Aorta (tissue), 5 donors: ENCODE data around the gene EFHB. TPM values are rescaled to one million over a fixed set of nuclear protein-coding genes. Genes with fewer than 3 reads are reported as not detected.
"Not testable (repeated sequence)": the region's sequence is repeated elsewhere in the genome, so short reads cannot be mapped to it uniquely, and the experiment has no call there.

Source experiments
- ATAC-seq: fragments of 200-7000 bp; cut with Tn5 transposase; one replicate; pipeline ENCODE4 v1.9.1; 2022; ENCODE audit warnings: moderate library complexity; ENCODE audit not compliant: low FRiP score
- DNase-seq, 2 donors: peaks; one replicate each; pipeline ENCODE4 v3.0.0-alpha.2; 2020
- H3K27ac ChIP-seq, 2 donors: one replicate each; pipeline ENCODE4 v1.5.1; 2013; ENCODE audit warnings: low read length in 2 of 2, mild to moderate bottlenecking in 2 of 2, moderate library complexity in 2 of 2, control low read depth in 1 of 2, inconsistent platforms in 1 of 2, low read depth in 1 of 2
- H3K27me3 ChIP-seq, 2 donors: one replicate each; pipeline ENCODE4 v1.6.1; 2013; ENCODE audit warnings: control low read depth in 1 of 2, low read length in 1 of 2, mild to moderate bottlenecking in 1 of 2, moderate library complexity in 1 of 2; ENCODE audit not compliant: insufficient read depth in 2 of 2, control insufficient read depth in 1 of 2
- H3K36me3 ChIP-seq, 2 donors: one replicate each; pipeline ENCODE4 v1.6.1; 2013; ENCODE audit warnings: control low read depth in 1 of 2, low read length in 1 of 2, mild to moderate bottlenecking in 1 of 2; ENCODE audit not compliant: insufficient read depth in 2 of 2, control insufficient read depth in 1 of 2
- H3K4me1 ChIP-seq, 2 donors: one replicate each; pipeline ENCODE4 v1.6.1; 2013; ENCODE audit warnings: low read length in 2 of 2, control low read depth in 1 of 2, mild to moderate bottlenecking in 1 of 2, moderate library complexity in 1 of 2; ENCODE audit not compliant: insufficient read depth in 2 of 2, control insufficient read depth in 1 of 2
- H3K4me3 ChIP-seq, 2 donors: one replicate each; pipeline ENCODE4 v1.5.1; 2013; ENCODE audit warnings: low read length in 2 of 2, control low read depth in 1 of 2, mild to moderate bottlenecking in 1 of 2
- H3K9me3 ChIP-seq: one replicate; pipeline ENCODE4 v1.6.1; 2013; ENCODE audit warnings: mild to moderate bottlenecking, low read length; ENCODE audit not compliant: control insufficient read depth
- WGBS, 2 donors: extraction: QIAGEN DNeasy Blood & Tissue Kit; methylation state at CpG; one replicate each; pipeline ENCODE4 v1.1.7; 2013; 5-methylcytosine and 5-hydroxymethylcytosine counted together
- intact Hi-C, 2 donors: fragments of 100-400 bp; cut with DNase I; formaldehyde crosslinking; loops; one replicate each; pipeline versions ENCODE4 v1.14.2 to v1.15.0; 2022
- polyA plus RNA-seq, 2 donors: library from polyadenylated mRNA; stranded (reverse); fragments of 200-250 nt; gene quantifications; one replicate each; pipeline ENCODE4 v1.2.3, GENCODE V29; 2013
- total RNA-seq, 2 donors: library from RNA; stranded (reverse); fragmentation: NEBNext Ultra II Directional; extraction: Animal tissue kit (Norgen Biotek cat#: 25700); gene quantifications; one replicate each; pipeline ENCODE4 v1.2.1, GENCODE V29; 2021
- donor health status: healthy with polysubstance abuse.
- donor health status: Bipolar disorder and iron deficiency.
- donor health status: DM: no; HTN: no; CAD: no.
- donor health status: DM: no; HTN: no; CAD: no.
- donor health status: DM: yes; HTN: yes; CAD: no.

The EFHB gene
- total and polyA plus RNA-seq, 4 donors: 0.81 to 3.0 (median 1.1) TPM; not detected in 1

GRCh38 chr3:19903649-19904048 is 30.4 kb downstream of the EFHB start:
- peaks cover 0 to 2% of the 10 kb centered on the region in 2 donors for H3K36me3 ChIP-seq
- intact Hi-C loops: no loop called here
- H3K27ac ChIP-seq: no peak overlapping the region
- H3K9me3 ChIP-seq: no peaks in the 10 kb centered on the region
- no peak for DNase-seq
- H3K27me3 ChIP-seq: no peaks in the 10 kb centered on the region
- no peak for ATAC-seq
- H3K4me1 ChIP-seq: no peaks in the 10 kb centered on the region
- 75 to 83% methylated on average over 2 of the region's 2 CpGs for WGBS, 2 donors
- no peak overlapping the region for H3K4me3 ChIP-seq

- WGBS, 2 donors: 77 to 78% methylated on average over 4 of the region's 4 CpGs
- H3K27ac ChIP-seq: no peak overlapping the region
- no peaks in the 10 kb centered on the region for H3K4me1 ChIP-seq
- DNase-seq (no peak), ATAC-seq (no peak)
- H3K27me3 ChIP-seq: no peaks in the 10 kb centered on the region
- H3K4me3 ChIP-seq: no peak overlapping the region
- intact Hi-C loops: no loop called here
- no peaks in the 10 kb centered on the region for H3K9me3 ChIP-seq
- peaks cover 0 to 2% of the 10 kb centered on the region in 2 donors for H3K36me3 ChIP-seq
These were observed 32.1 kb downstream of the EFHB start for GRCh38 chr3:19901918-19902317.

- intact Hi-C loops: no loop called here
- Histone ChIP-seq H3K9me3 (no peaks in the 10 kb centered on the region), H3K27ac (no peak overlapping the region), H3K4me3 (no peak overlapping the region), H3K27me3 (no peaks in the 10 kb centered on the region), H3K36me3 (peaks cover 0 to 2% of the 10 kb centered on the region in 2 donors), H3K4me1 (no peaks in the 10 kb centered on the region)
- no peak for DNase-seq
- no peak for ATAC-seq
- WGBS, 2 donors: 75 to 78% methylated on average over 5 of the region's 5 CpGs
These were observed 32.7 kb downstream of the EFHB start for GRCh38 chr3:19901337-19901736.

- WGBS, 2 donors: 82 to 84% methylated on average over 7 of the region's 7 CpGs
- not testable (repeated sequence) for DNase-seq
These were observed 34.2 kb downstream of the EFHB start for GRCh38 chr3:19899833-19900232.

GRCh38 chr3:19899264-19899663 is 34.8 kb downstream of the EFHB start:
- DNase-seq (no peak), ATAC-seq (no peak)
- Histone ChIP-seq H3K9me3 (no peaks in the 10 kb centered on the region), H3K4me3 (no peak overlapping the region), H3K27ac (no peak overlapping the region), H3K4me1 (no peaks in the 10 kb centered on the region), H3K27me3 (no peaks in the 10 kb centered on the region), H3K36me3 (peaks cover 0 to 2% of the 10 kb centered on the region in 2 donors)
- intact Hi-C loops: no loop called here
- WGBS, 2 donors: 92 to 96% methylated on average over 2 of the region's 2 CpGs

More at GRCh38 chr3:19899833-19900232, 34.2 kb downstream of the EFHB start:
- H3K27ac ChIP-seq, H3K9me3 ChIP-seq, H3K36me3 ChIP-seq, ATAC-seq, H3K4me1 ChIP-seq, intact Hi-C loops, H3K27me3 ChIP-seq, H3K4me3 ChIP-seq: not testable (repeated sequence)

- DNase-seq (no peak), ATAC-seq (no peak)
- no peaks in the 10 kb centered on the region for H3K27me3 ChIP-seq
- H3K36me3 ChIP-seq: no peaks in the 10 kb centered on the region
- H3K4me1 ChIP-seq: no peaks in the 10 kb centered on the region
- no peak overlapping the region for H3K4me3 ChIP-seq
- no peaks in the 10 kb centered on the region for H3K9me3 ChIP-seq
- 27 to 64% methylated on average over 2 of the region's 2 CpGs for whole genome bisulfite sequencing, 2 donors
- intact Hi-C loops: no loop called here
- H3K27ac ChIP-seq: no peak overlapping the region
These were observed 35.3 kb downstream of the EFHB start for GRCh38 chr3:19898721-19899120.

- Histone ChIP-seq H3K27ac (no peak overlapping the region), H3K9me3 (no peaks in the 10 kb centered on the region), H3K27me3 (no peaks in the 10 kb centered on the region), H3K36me3 (no peaks in the 10 kb centered on the region), H3K4me3 (no peak overlapping the region), H3K4me1 (no peaks in the 10 kb centered on the region)
- DNase-seq: no peak
- intact Hi-C loops: loop anchor here in 1 of 2 donors (5.0 kb wide), 1 partner anchor 296 kb away; the partner anchor contains the start of gene SGO1
- ATAC-seq: no peak
- WGBS, 2 donors: 82 to 85% methylated on average over 1 of the region's 1 CpG
These were observed 42.3 kb downstream of the EFHB start for GRCh38 chr3:19891740-19892139.

- H3K9me3 ChIP-seq: no peaks in the 10 kb centered on the region
- 75 to 77% methylated on average over 5 of the region's 5 CpGs for WGBS, 2 donors
- intact Hi-C loops: loop anchor here in 1 of 2 donors (2.0 to 10.0 kb wide), 2 partner anchors 58 to 156 kb away; partner anchors contain the start of genes KAT2B and RAB5A
- no peak overlapping the region for H3K4me3 ChIP-seq
- no peaks in the 10 kb centered on the region for H3K27me3 ChIP-seq
- no peaks in the 10 kb centered on the region for H3K4me1 ChIP-seq
- DNase-seq (no peak), ATAC-seq (no peak)
- H3K36me3 ChIP-seq: no peaks in the 10 kb centered on the region
- peak overlapping the region in 1 of 2 donors; percentile 36 for H3K27ac ChIP-seq
These were observed 45.4 kb downstream of the EFHB start for GRCh38 chr3:19888428-19889152.

GRCh38 chr3:19887122-19887521 is 46.9 kb downstream of the EFHB start:
- not testable (repeated sequence) for H3K4me1 ChIP-seq, H3K9me3 ChIP-seq, H3K36me3 ChIP-seq, H3K27me3 ChIP-seq, H3K27ac ChIP-seq, H3K4me3 ChIP-seq, ATAC-seq, DNase-seq
- intact Hi-C loops: loop anchor here in 1 of 2 donors (10.0 kb wide), 1 partner anchor 158 kb away; the partner anchor contains the start of gene KAT2B
- 94 to 95% methylated on average over 4 of the region's 4 CpGs for WGBS, 2 donors
